ENCODE measurements around the gene TBX4.
"Not testable (repeated sequence)": the region's sequence is repeated elsewhere in the genome, so short reads cannot be mapped to it uniquely, and the experiment has no call there.

Gene TBX4

GRCh38 chr17:61498042-61498994 is 46.1 kb downstream of the TBX4 start:
- DNase-seq (ENCODE audit: low read depth), result no peak

- DNase-seq (ENCODE audit: low read depth), result no peak
These were observed 47.4 kb downstream of the TBX4 start for GRCh38 chr17:61499632-61500031.

- no peak for DNase-seq (ENCODE audit: low read depth)
These were observed 48.1 kb downstream of the TBX4 start for GRCh38 chr17:61500287-61500686.

- DNase-seq (ENCODE audit: low read depth), result no peak
These were observed 50.1 kb downstream of the TBX4 start for GRCh38 chr17:61502292-61502691.

GRCh38 chr17:61503961-61504360 is 51.7 kb downstream of the TBX4 start:
- no peak for DNase-seq (ENCODE audit: low read depth)

GRCh38 chr17:61504697-61505096 is 52.5 kb downstream of the TBX4 start:
- no peak for DNase-seq (ENCODE audit: low read depth)

GRCh38 chr17:61505846-61506627 is 53.8 kb downstream of the TBX4 start:
- DNase-seq (ENCODE audit: low read depth), result no peak

- no peak for DNase-seq (ENCODE audit: low read depth)
These were observed 55.3 kb downstream of the TBX4 start for GRCh38 chr17:61507383-61508066.

GRCh38 chr17:61508912-61509311 is 56.7 kb downstream of the TBX4 start:
- no peak for DNase-seq (ENCODE audit: low read depth)

GRCh38 chr17:61509454-61509853 is 57.2 kb downstream of the TBX4 start:
- DNase-seq (ENCODE audit: low read depth), result not testable (repeated sequence)

GRCh38 chr17:61510237-61510636 is 58.0 kb downstream of the TBX4 start:
- DNase-seq (ENCODE audit: low read depth), result no peak

- no peak for DNase-seq (ENCODE audit: low read depth)
These were observed 58.8 kb downstream of the TBX4 start for GRCh38 chr17:61510991-61511390.

- DNase-seq (ENCODE audit: low read depth), result no peak
These were observed 59.4 kb downstream of the TBX4 start for GRCh38 chr17:61511480-61512182.

- no peak for DNase-seq (ENCODE audit: low read depth)
These were observed 62.3 kb downstream of the TBX4 start for GRCh38 chr17:61514491-61514890.

- no peak for DNase-seq (ENCODE audit: low read depth)
These were observed 65.0 kb downstream of the TBX4 start for GRCh38 chr17:61517265-61517664.

- no peak for DNase-seq (ENCODE audit: low read depth)
These were observed 65.8 kb downstream of the TBX4 start for GRCh38 chr17:61517843-61518606.

GRCh38 chr17:61519139-61519538 is 66.9 kb downstream of the TBX4 start:
- no peak for DNase-seq (ENCODE audit: low read depth)

GRCh38 chr17:61519754-61520440 is 67.7 kb downstream of the TBX4 start:
- no peak for DNase-seq (ENCODE audit: low read depth)

- DNase-seq (ENCODE audit: low read depth), result no peak
These were observed 68.7 kb downstream of the TBX4 start for GRCh38 chr17:61520897-61521296.

GRCh38 chr17:61522088-61522487 is 69.9 kb downstream of the TBX4 start:
- no peak for DNase-seq (ENCODE audit: low read depth)
